K562 (cell line): Measurements from ENCODE around the gene RPL39L. TPM values are rescaled to one million over a fixed set of nuclear protein-coding genes. Genes with fewer than 3 reads are reported as not detected.
"Not testable (repeated sequence)": the region's sequence is repeated elsewhere in the genome, so short reads cannot be mapped to it uniquely, and the experiment has no call there.

ENCODE experiments used
- ATAC-seq: fragments of 200-7000 bp; cut with Tn5 transposase; 3 replicates; pipeline ENCODE4 v1.9.1; 2020; ENCODE audit warnings: moderate library complexity
- BruUV-seq: library from RNA; stranded (reverse); fragments of 400-500 nt; replicated peaks from 2 replicates; lab custom pipeline; 2021; lab: Mats Ljungman, UMichigan
- CTCF ChIA-PET: fragments of 300-600 bp; formaldehyde crosslinking; extraction: SDS; loops from one replicate; lab custom pipeline; 2021; ENCODE audit warnings: low intra/inter-chr PET ratio; lab: Yijun Ruan, JAX
- POLR2A ChIA-PET: fragments of 300-600, 350-650 bp; sonication (Branson Sonifier 250); formaldehyde crosslinking; extraction: SDS; loops from one replicate; lab custom pipeline; 2021; ENCODE audit warnings: antibody characterized with exemption, inconsistent platforms; lab: Yijun Ruan, JAX
- DNase-seq, 4 experiments: peaks; one replicate each; pipeline versions ENCODE4 v3.0.0 to v3.0.0-alpha.2; 2011 to 2018; ENCODE audit warnings: low spot score in 3 of 4, mixed read lengths in 3 of 4; ENCODE audit errors: extremely low read depth in 1 of 4
- FAIRE-seq: peaks from 2 replicates; lab custom pipeline; 2011; peaks lifted over from hg19 to GRCh38; lab: Jason Lieb, UNC
- H2AFZ ChIP-seq: 2 replicates; pipeline ENCODE4 v1.6.0; 2011; ENCODE audit warnings: low read depth, low read length, control low read depth, inconsistent platforms
- H3K27ac ChIP-seq: fragments of 200-600 bp; 3 replicates; pipeline ENCODE4 v1.8.0; 2011; ENCODE audit warnings: low read depth, mild to moderate bottlenecking, control low read depth, inconsistent platforms, low read length, moderate library complexity, mixed read lengths; ENCODE audit errors: extremely low read depth
- H3K27me3 ChIP-seq, 2 experiments: fragments of 300-600 bp in 1 of 2; 2 replicates in 1 of 2; 3 replicates in 1 of 2; pipeline versions ENCODE4 v1.6.0 to v1.8.0; 2011; ENCODE audit warnings: inconsistent platforms in 2 of 2, low read length in 2 of 2, mild to moderate bottlenecking in 1 of 2, mixed read lengths in 1 of 2, moderate library complexity in 1 of 2; ENCODE audit not compliant: control insufficient read depth in 2 of 2, insufficient read depth in 2 of 2
- H3K36me3 ChIP-seq: fragments of 300-600 bp; 3 replicates; pipeline ENCODE4 v1.8.0; 2011; ENCODE audit warnings: mild to moderate bottlenecking, low read length, inconsistent platforms; ENCODE audit not compliant: control insufficient read depth, insufficient read depth
- H3K4me1 ChIP-seq, 2 experiments: fragments of 200-600 bp in 1 of 2; replicated peaks in 1 of 2; 2 replicates in 1 of 2; 3 replicates in 1 of 2; pipeline versions ENCODE4 v1.5.1 to v1.8.0; 2011; ENCODE audit warnings: inconsistent platforms in 2 of 2, low read length in 2 of 2, mild to moderate bottlenecking in 1 of 2, mixed read lengths in 1 of 2, moderate library complexity in 1 of 2; ENCODE audit not compliant: control insufficient read depth in 2 of 2, insufficient read depth in 2 of 2
- H3K4me2 ChIP-seq: 2 replicates; pipeline ENCODE4 v1.6.1; 2011; ENCODE audit warnings: low read length, control low read depth, inconsistent platforms, mixed read lengths; ENCODE audit not compliant: insufficient read depth
- H3K4me3 ChIP-seq: fragments of 200-600 bp; sonication (generic), shearing (Covaris generic); 2 replicates; pipeline ENCODE4 v1.5.1; 2016; ENCODE audit warnings: control low read depth, inconsistent platforms
- H3K79me2 ChIP-seq: fragments of 200-600 bp; 3 replicates; pipeline ENCODE4 v1.8.0; 2011; ENCODE audit warnings: low read length, inconsistent platforms; ENCODE audit not compliant: control insufficient read depth, insufficient read depth
- H3K9ac ChIP-seq, 2 experiments: 2 replicates each; pipeline versions ENCODE4 v1.6.0 to v1.6.1; 2011; ENCODE audit warnings: low read depth in 2 of 2, low read length in 2 of 2, control low read depth in 1 of 2, inconsistent platforms in 1 of 2, mild to moderate bottlenecking in 1 of 2, mixed read lengths in 1 of 2; ENCODE audit not compliant: insufficient read depth in 1 of 2
- H3K9me1 ChIP-seq: one replicate; pipeline ENCODE4 v1.6.0; 2011; ENCODE audit warnings: inconsistent platforms, mild to moderate bottlenecking, low read length, moderate library complexity; ENCODE audit not compliant: control insufficient read depth, insufficient read depth
- H3K9me3 ChIP-seq: replicated peaks from 2 replicates; pipeline ENCODE4 v1.5.1; 2011; ENCODE audit warnings: low read depth, low read length, inconsistent platforms; ENCODE audit not compliant: control insufficient read depth, insufficient read depth
- H4K20me1 ChIP-seq: replicated peaks from 2 replicates; pipeline ENCODE4 v1.6.1; 2011; ENCODE audit warnings: low read length, inconsistent platforms, mixed read lengths; ENCODE audit not compliant: control insufficient read depth, insufficient read depth
- CREBBP ChIP-seq: IDR thresholded peaks from one replicate; pipeline ENCODE4 v1.6.1; 2012; ENCODE audit warnings: low read depth, mild to moderate bottlenecking, control low read depth, inconsistent platforms, low read length
- EGR1 ChIP-seq: fragments of 450-650 bp; conservative IDR thresholded peaks from 2 replicates; pipeline ENCODE4 v1.6.1; 2017; ENCODE audit warnings: mild to moderate bottlenecking
- FIP1L1 ChIP-seq: fragments of 200-400 bp; formaldehyde crosslinking; IDR thresholded peaks from 2 replicates; pipeline ENCODE4 v1.6.1; 2018; ENCODE audit warnings: mild to moderate bottlenecking, low read depth, low read length; ENCODE audit not compliant: poor library complexity, severe bottlenecking
- NEUROD1 ChIP-seq: fragments of 150-350 bp; IDR thresholded peaks from 2 replicates; pipeline ENCODE4 v1.6.1; 2014; ENCODE audit warnings: borderline replicate concordance, low read length, low read depth; ENCODE audit not compliant: partially characterized antibody
- NFIC ChIP-seq: fragments of 450-650 bp; IDR thresholded peaks from 2 replicates; pipeline ENCODE4 v1.6.1; 2017; ENCODE audit warnings: mild to moderate bottlenecking, inconsistent platforms
- TRIM28 ChIP-seq: fragments of 450-650 bp; IDR thresholded peaks from 2 replicates; pipeline ENCODE4 v1.6.1; 2017
- WGBS: fragments of 100-300 bp; shearing (Covaris generic); methylation state at CpG from one replicate; pipeline ENCODE4 v1.1.6; 2016; ENCODE audit warnings: low coverage, mixed read lengths; ENCODE audit not compliant: insufficient coverage; ENCODE audit errors: missing lambda C conversion rate; 5-methylcytosine and 5-hydroxymethylcytosine counted together
- in situ Hi-C: fragments of 300-500 bp; cut with MboI; formaldehyde crosslinking; loops from 4 replicates; pipeline ENCODE4 v1.15.0; 2018; ENCODE audit warnings: inconsistent platforms, mixed read lengths
- intact Hi-C: fragments of 100-400 bp; cut with micrococcal nuclease; formaldehyde crosslinking; loops from 2 replicates; pipeline ENCODE4 v1.14.2; 2022
- polyA plus RNA-seq, 8 experiments: library from polyadenylated mRNA; depleted of rRNA in 4 of 8; stranded (reverse) in 5 of 8; unstranded in 3 of 8; fragments of >200 nt; fragmentation: Nextera tagmentation in 2 of 8; fragmentation: Illumina TruSeq in 1 of 8; extraction: Ambion mirVana in 2 of 8; extraction: Trizol in 1 of 8; gene quantifications; 2 replicates each; pipeline versions ENCODE4 v1.2.1 to v1.2.3, GENCODE V29; 2011 to 2014; ENCODE audit warnings: inconsistent platforms in 1 of 8, missing spikeins in 1 of 8
- total RNA-seq, 7 experiments: library from RNA; depleted of rRNA in 6 of 7; stranded (reverse); fragments of >200 nt in 6 of 7; fragmentation: Illumina TruSeq in 2 of 7; extraction: Trizol in 2 of 7; gene quantifications; 2 replicates each; pipeline versions ENCODE4 v1.2.1 to v1.2.3, GENCODE V29; 2011 to 2021; ENCODE audit warnings: low replicate concordance in 1 of 7
- TF ChIP-seq, protein P1 (sequence below): sonication (generic); formaldehyde crosslinking; IDR thresholded peaks from 2 replicates; pipeline ENCODE4 v1.8.0; 2022; ENCODE audit warnings: mild to moderate bottlenecking, missing genetic modification reagents
- TF ChIP-seq, protein P2 (sequence below): fragments of 450-650 bp; conservative IDR thresholded peaks from 2 replicates; pipeline ENCODE4 v1.6.1; 2016; ENCODE audit warnings: missing genetic modification characterization, low read depth, mild to moderate bottlenecking, missing compliant biosample characterization, moderate library complexity

Gene RPL39L
- total and polyA plus RNA-seq, 9 of the 15 experiments (the other 6 are each of a cell fraction or from before 2014, with no cell fraction given) = 15.0 to 122 (median 45.5) TPM

DNA sequence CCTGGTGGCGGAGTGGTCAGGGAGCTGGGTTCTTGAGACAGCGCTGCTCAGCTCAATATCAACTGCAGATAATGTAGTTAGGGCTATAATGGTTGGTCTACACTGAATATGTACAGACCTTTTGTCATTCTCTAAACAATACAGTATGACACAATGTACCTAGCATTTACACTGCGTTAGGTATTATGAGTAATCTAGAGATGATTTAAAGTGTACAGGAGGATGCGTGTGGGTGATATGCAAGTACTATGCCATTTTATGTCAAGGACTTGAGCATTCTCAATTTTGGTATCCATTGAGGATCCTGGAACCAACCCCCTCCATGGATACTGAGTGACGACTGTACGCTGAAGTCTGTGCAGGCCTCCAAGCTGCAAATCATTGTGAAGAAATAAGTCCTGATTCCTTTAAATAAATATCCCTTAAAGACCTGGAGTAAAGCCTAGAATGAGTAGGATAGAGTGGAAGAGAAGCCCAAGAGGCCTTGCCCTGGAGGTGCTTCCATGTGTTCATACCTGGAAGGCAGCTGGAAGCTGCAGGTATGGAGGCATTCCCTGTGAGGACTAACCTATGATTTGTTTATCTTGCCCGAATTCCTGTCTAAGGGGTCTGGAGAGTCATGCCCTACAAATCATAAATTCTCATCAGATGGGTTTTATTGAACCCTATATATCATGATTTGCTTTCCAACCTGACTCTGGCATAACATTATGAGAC, 42.3 kb upstream of the RPL39L start (continued):
- no peak for TF ChIP-seq NFIC
- TF ChIP-seq CREBBP = no peak
- TF ChIP-seq, protein P1, sequence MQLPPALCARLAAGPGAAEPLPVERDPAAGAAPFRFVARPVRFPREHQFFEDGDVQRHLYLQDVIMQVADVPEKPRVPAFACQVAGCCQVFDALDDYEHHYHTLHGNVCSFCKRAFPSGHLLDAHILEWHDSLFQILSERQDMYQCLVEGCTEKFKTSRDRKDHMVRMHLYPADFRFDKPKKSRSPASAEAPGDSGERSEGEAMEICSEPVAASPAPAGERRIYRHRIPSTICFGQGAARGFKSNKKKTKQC = no peak
- no peak for TF ChIP-seq TRIM28

DNA sequence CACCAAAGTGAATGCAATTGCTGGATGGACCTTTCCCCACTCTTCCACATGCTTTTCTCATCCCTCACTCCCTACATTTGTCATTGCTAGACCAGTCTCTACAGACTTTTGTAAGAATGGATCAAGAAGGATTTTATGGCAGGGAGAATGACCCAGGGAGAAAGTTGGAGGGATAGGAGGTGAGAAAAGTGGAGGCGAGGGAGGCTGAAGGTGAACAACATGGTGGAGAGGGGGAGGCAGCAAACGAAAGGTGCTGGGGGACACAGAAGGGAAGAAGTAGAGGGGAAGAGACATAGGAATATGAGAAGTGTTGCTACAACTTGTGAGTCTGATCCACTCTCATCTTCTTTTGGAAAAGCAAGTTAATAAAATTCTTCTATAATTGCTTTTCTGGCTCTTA, 33.6 kb upstream of the RPL39L start:
- intact Hi-C loops (no loop called here), in situ Hi-C loops (no loop called here)
- no peaks in the 10 kb centered on the region for H4K20me1 ChIP-seq
- 0% methylated on average over 2 of the region's 2 CpGs for WGBS
- no peaks in the 10 kb centered on the region for H3K9me1 ChIP-seq
- H3K4me1 ChIP-seq = no peaks in the 10 kb centered on the region
- ChIA-PET CTCF (no interaction called here), POLR2A (no interaction called here)
- no peak overlapping the region for H3K4me3 ChIP-seq
- H3K4me2 ChIP-seq = no peak overlapping the region
- DNase-seq = no peak
- H3K27me3 ChIP-seq = peaks cover 4 to 17% of the 10 kb centered on the region in 2 experiments; a peak in 3 of 5 replicates
- TF ChIP-seq FIP1L1 (no peak), EGR1 (no peak), NEUROD1 (no peak)
- TF ChIP-seq, protein P2, sequence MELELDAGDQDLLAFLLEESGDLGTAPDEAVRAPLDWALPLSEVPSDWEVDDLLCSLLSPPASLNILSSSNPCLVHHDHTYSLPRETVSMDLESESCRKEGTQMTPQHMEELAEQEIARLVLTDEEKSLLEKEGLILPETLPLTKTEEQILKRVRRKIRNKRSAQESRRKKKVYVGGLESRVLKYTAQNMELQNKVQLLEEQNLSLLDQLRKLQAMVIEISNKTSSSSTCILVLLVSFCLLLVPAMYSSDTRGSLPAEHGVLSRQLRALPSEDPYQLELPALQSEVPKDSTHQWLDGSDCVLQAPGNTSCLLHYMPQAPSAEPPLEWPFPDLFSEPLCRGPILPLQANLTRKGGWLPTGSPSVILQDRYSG = no peak
- no peak overlapping the region for H3K27ac ChIP-seq
- no peak overlapping the region for H3K9ac ChIP-seq
- no peaks in the 10 kb centered on the region for H3K9me3 ChIP-seq
- no peak overlapping the region for H2AFZ ChIP-seq
- H3K36me3 ChIP-seq = no peaks in the 10 kb centered on the region
- no peak for FAIRE-seq
- no TSS peak for BruUV-seq
- ATAC-seq = no peak
- H3K79me2 ChIP-seq = no peaks in the 10 kb centered on the region

DNA sequence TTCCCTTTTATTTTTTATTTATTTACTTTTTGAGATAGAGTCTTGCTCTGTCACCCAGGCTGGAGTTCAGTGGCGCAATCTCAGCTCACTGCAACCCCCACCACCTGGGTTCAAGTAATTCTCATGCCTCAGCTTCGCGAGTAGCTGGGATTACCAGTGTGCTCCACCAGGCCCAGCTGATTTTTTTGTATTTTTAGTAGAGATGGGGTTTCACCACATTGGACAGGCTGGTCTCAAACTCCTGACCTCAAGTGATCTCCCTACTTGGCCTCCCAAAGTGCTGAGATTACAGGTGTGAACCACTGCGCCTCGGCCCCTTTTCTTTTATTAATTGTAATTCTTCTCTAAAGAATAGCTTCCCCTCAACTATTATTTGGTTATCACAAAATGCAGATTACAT, 31.6 kb upstream of the RPL39L start:
- H3K79me2 ChIP-seq, H3K4me1 ChIP-seq, CTCF ChIA-PET, BruUV-seq, DNase-seq, FAIRE-seq, H3K4me3 ChIP-seq, H3K36me3 ChIP-seq, H2AFZ ChIP-seq, H3K9ac ChIP-seq, H3K9me1 ChIP-seq, intact Hi-C loops, in situ Hi-C loops, H4K20me1 ChIP-seq, H3K27ac ChIP-seq, H3K9me3 ChIP-seq, ATAC-seq, H3K4me2 ChIP-seq: not testable (repeated sequence)
- H3K27me3 ChIP-seq = peaks cover 10 to 17% of the 10 kb centered on the region in 2 experiments; a peak in 3 of 5 replicates
- 4% methylated on average over 5 of the region's 5 CpGs for WGBS
- POLR2A ChIA-PET = interaction anchor here (0.6 kb wide), 1 partner anchor 32 kb away, joined by 3 read pairs; no protein-coding TSS in a partner anchor
